Stimulated activated CD4-positive, alpha-beta T cell treated with anti-CD3 and anti-CD28 coated beads, TNF-alpha, amount 100 ng/mL, for 1 hour (primary cell): ENCODE data around the gene PDE4B.
A peak's percentile ranks its signal among the peaks of the same experiment; 100 is the strongest.

ENCODE experiments used
- DNase-seq, 3 donors: peaks; one replicate each; pipeline ENCODE4 v3.0.0-alpha.2; 2020; ENCODE audit warnings: low read depth in 3 of 3, low spot score in 1 of 3

Gene PDE4B

GRCh38 chr1:66330722-66331141 is 538.0 kb downstream of the PDE4B start:
- no peak for DNase-seq

GRCh38 chr1:66331658-66332547 is 539.2 kb downstream of the PDE4B start:
- DNase-seq = peak in 1 of 3 donors; percentile 27

- DNase-seq = no peak
These were observed 539.8 kb downstream of the PDE4B start for GRCh38 chr1:66332548-66332901.

GRCh38 chr1:66333466-66334199 is 540.9 kb downstream of the PDE4B start:
- DNase-seq = no peak

- no peak for DNase-seq
These were observed 541.6 kb downstream of the PDE4B start for GRCh38 chr1:66334318-66334717.

GRCh38 chr1:66335125-66335524 is 542.4 kb downstream of the PDE4B start:
- DNase-seq = no peak

GRCh38 chr1:66335859-66336640 is 543.4 kb downstream of the PDE4B start:
- peak; percentile 18 to 28 (median 23) for DNase-seq

GRCh38 chr1:66336641-66336990 is 543.9 kb downstream of the PDE4B start:
- no peak for DNase-seq

- DNase-seq = no peak
These were observed 544.6 kb downstream of the PDE4B start for GRCh38 chr1:66337249-66337648.

GRCh38 chr1:66339944-66340343 is 547.2 kb downstream of the PDE4B start:
- no peak for DNase-seq

- DNase-seq = no peak
These were observed 548.9 kb downstream of the PDE4B start for GRCh38 chr1:66341446-66342089.

GRCh38 chr1:66342707-66343106 is 550.0 kb downstream of the PDE4B start:
- no peak for DNase-seq

GRCh38 chr1:66343569-66344325 is 551.1 kb downstream of the PDE4B start:
- no peak for DNase-seq

- DNase-seq = no peak
These were observed 553.5 kb downstream of the PDE4B start for GRCh38 chr1:66346057-66346795.

- no peak for DNase-seq
These were observed 554.2 kb downstream of the PDE4B start for GRCh38 chr1:66346873-66347272.

GRCh38 chr1:66348776-66349175 is 556.1 kb downstream of the PDE4B start:
- DNase-seq = no peak

- DNase-seq = no peak
These were observed 556.5 kb downstream of the PDE4B start for GRCh38 chr1:66349242-66349641.

- DNase-seq = no peak
These were observed 557.4 kb downstream of the PDE4B start for GRCh38 chr1:66350001-66350547.

- DNase-seq = no peak
These were observed 558.8 kb downstream of the PDE4B start for GRCh38 chr1:66351478-66351877.
